ENCODE results near the gene NR1D1.
A peak's percentile ranks its signal among the peaks of the same experiment; 100 is the strongest.

NR1D1 gene

GRCh38 chr17:40095944-40096791 lies 4.2 kb downstream of the NR1D1 start:
- DNase-seq: no peak

- no peak for DNase-seq
These were observed 4.9 kb downstream of the NR1D1 start for GRCh38 chr17:40095351-40095943.

DNA sequence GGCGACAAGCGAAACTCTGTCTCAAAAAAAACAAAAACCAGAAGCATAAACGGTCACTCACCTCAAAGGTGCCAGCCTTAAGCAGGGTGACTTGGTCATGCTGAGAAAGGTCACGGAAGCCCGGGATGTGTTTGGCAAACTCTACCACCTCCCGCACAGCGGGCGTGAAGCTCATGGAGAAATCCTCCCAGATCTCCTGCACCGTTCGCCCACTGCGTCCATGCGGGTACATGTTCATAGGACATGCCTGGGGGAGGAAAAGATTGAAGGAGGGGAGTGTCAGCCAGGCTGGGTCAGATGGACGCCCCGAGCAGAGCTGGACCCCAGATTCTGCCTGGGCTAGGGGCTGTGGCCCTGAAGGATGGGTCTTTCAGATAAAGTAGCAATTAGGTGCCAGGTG lies 5.5 kb downstream of the NR1D1 start:
- no peak for DNase-seq

- DNase-seq: no peak
These were observed 6.7 kb downstream of the NR1D1 start for GRCh38 chr17:40093580-40094201.

DNA sequence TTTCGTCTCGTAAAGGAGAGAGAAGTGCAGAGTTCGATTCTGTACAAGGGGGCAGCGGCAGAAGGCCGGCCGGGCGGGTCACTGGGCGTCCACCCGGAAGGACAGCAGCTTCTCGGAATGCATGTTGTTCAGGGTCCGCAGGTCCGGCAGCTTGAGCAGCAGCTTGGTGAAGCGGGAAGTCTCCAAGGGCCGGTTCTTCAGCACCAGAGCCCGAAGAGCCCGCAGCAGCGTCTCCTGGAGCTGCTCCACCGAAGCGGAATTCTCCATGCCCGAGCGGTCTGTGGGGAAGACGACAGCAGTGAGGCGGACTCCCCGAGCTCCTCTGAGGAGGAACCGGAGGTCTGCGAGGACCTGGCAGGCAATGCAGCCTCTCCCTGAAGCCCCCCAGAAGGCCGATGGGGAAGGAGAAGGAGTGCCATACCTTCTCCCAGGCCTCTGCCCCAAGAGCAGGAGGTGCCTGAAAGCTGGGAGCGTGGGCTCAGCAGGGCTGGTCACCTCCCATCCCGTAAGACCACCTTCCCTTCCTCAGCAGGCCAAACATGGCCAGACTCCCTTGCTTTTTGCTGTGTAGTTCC lies 7.3 kb downstream of the NR1D1 start:
- DNase-seq: no peak

GRCh38 chr17:40092581-40092980 lies 7.8 kb downstream of the NR1D1 start:
- no peak for DNase-seq

DNA sequence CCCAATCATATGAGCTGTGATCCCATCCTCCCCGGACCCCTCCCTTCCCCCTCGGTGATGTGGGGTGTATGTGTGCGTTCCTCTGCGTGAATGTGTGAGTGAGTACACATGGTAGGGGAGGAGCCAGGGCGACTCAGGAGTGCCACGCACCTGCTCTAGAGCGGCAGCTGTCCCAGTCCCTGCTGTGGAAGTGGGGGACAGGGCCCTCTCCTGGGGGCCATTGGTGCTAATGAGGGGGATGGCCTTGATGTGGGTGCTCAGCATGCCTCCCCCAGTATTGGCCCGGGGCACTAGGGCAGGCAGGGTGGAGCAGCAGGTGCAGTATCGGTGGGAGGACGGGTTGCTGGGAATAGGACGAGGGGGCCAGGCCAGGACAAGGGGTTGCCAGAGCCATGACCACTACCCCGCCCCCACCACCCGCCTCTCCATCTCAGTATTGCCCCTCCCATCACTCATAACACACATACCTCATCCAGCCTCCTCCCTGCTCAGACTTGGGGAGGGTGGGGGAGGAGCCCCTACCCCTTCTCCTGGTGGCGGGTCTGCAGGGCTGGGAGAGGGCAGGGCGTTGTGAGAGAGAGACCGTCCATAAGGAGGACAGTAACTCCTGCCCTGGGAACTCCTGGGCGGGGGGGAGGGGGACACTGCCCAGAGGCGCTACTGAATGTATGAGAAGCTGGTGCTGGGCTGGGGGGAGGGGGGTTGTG lies 8.5 kb downstream of the NR1D1 start:
- no peak for DNase-seq

DNA sequence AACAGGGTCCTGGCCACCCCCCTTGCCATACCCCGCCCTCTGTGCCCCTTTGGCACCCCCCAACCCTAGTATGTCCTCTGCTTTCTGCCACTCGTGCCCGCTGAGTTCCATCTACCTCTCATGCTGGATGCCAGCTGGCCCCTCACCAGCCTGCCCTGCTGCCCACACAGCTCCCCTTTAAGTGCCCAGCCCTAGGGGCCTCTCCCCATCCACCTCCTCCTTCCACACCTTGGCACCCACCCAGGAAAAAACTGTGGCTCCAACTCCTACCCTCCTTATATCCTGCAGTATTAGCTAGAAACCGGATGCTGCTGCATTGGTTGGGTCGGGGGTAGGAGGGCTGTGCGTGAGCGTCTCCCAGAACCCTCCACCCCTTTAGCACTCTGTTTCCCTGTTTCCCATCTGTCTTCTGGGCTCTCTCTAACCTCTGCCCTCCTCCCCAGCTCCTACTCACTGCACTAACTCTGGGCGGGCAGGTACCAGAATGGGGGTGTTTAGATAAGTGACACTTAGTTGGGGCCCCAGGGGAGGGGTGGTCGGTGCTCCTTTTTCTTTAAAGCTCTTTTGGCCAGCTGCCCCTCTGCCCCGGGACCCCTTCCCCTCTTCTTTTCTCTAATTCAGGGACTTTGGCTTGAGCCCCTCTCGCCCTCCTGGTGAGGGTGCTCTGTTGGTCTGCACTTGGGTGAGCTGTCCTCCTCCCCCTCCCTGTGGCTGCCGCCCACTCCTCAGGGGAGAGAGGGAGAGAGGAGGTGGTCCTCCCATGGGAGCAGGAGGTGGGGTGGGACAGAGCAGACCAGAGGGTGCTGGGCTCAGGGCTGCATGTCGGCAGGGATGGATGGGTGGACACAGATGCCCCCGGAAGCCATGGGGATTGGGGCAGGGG lies 9.9 kb downstream of the NR1D1 start:
- no peak for DNase-seq

GRCh38 chr17:40089077-40089895 lies 11.1 kb downstream of the NR1D1 start:
- no peak for DNase-seq

GRCh38 chr17:40087903-40088718 lies 12.3 kb downstream of the NR1D1 start:
- no peak for DNase-seq

DNA sequence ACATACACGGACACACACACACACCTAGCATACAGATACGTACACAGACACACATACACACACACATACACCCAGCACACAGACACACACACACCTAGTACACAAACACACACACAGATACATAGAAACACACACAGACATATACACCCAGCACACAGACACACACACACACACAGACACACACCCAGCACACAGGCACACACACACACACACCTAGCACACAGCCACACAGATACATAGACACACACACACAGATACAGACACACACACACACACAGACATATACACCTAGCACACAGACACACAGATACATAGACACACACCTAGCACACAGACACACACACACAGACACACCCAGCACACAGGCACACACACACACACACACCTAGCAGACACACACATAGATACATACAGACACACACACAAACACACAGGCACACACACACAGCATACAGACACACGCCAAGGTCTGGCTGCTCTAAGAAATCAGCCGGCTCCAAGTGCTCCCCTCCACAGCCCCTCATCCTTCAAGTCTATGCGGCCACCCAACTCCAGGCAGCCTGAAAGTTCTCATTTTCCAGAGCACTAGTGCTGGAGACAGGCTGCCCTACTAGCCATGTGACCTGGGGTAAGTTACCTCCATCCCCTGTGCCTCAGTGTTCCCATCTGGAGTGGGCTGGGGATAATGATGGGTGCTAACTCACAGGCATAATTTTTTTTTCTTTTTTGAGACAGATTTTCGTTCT lies 13.2 kb downstream of the NR1D1 start:
- DNase-seq: no peak

GRCh38 chr17:40086150-40087044 lies 14.0 kb downstream of the NR1D1 start:
- no peak for DNase-seq

DNA sequence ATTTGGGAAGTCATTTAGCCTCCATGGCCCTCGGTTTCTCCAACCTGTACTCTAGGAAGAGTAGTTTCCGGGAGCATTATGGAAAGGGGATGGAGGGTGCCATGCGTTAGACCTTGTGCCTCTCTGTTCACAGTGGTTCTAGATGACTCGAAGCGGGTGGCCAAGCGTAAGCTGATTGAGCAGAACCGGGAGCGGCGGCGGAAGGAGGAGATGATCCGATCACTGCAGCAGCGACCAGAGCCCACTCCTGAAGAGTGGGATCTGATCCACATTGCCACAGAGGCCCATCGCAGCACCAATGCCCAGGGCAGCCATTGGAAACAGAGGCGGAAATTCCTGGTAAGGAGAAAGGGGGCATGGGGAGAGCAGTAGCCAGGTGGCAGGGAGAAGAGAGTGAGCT lies 15.9 kb downstream of the NR1D1 start:
- DNase-seq: no peak

DNA sequence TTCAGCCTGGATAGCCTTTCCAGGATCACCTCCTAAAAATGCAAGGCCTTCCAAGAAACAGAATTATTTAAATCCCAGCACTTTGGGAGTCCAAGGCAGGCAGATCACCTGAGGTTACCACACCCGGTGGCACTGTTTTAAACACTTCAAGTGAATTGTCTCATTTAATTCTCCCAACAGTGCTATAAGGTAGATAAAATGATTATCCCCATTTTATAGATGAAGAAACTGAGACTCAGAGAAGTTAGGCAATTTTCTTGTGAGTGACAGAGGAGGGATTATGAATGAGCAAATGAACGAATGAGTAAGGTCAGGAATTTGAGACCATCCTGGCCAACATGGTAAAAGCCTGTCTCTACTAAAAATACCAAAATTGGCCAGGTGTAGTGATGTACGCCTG lies 20.8 kb downstream of the NR1D1 start:
- DNase-seq: no peak

DNA sequence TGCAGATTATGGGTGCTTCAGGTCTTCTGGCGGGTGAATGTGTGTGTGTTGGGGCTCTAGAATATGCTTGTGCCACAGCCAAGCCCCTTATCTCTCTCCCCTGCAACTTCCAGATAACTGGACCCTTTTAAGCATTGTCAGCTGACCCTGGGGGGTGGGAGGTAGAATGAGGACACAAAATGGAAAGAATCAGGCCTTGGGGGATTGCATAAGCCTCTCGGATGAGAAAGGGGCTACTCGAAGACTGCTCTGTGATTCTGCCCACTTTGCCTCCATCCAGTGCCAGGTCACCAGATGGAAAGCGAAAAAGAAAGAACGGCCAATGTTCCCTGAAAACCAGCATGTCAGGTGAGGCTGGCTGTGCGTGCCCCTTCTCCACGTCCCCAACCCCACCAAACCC lies 23.8 kb downstream of the NR1D1 start:
- DNase-seq: no peak

DNA sequence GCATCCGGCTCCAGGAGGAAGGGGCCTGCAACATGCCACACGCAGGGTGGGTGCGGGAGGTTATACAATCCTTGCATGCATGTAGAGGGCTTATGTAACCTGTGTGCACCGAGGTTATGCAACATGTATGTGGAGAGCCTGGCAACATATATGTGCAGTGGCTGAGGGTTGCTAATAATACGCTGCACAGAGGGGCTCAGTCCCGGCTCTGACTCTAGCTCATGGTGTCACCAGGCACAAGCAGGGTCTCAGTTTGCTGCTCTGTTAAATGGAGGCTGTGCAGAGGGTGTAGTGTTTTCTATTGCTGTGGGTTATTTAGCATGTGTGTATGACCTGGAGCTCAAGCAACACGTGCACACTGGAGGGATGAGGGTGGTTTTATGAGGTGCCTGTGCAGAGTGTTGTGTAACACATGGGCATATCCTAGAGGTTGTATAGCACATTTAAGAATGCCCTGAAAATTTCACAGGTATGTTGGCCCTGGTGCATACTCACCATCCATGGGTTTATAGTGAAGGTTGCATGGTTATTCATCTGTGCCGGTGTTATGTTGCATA lies 24.4 kb downstream of the NR1D1 start:
- no peak for DNase-seq

DNA sequence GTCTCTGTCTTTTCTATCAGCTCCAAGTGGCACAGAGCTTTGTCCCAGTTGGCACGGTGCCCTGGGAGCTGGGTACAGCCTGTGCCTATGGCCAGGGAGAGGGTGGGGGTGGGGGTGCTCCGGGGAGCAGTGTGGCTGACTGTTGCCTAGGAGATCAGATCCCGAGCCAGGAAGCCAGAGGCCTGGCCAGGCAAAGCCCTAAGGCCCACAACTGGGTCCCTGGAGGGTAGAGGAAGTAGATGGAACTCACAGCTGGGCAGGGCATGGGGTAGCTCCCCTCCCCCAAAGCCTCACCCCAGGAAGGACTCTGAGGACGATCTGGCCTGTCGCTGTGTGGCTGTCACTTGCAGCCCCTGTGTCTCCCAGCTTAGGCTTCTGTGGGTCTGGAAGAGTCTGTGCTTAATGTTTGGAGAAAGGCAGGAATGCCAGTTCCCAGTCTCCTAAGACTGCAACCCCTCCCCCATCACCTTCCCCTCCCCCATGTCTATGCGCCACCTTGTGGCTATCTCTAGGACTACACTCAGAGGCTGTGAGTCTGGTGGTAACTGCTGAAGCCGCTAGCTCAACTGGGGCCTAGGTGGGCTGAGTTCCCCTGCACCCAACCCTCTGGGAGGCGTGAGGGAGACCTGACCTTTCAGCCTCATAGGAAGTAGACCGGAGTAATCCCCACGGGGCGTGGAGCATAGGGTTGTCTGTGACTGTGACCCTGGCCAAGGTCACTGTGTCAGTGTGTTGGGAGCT lies 25.0 kb downstream of the NR1D1 start:
- DNase-seq: peak; percentile 46

GRCh38 chr17:40074871-40075200 lies 25.6 kb downstream of the NR1D1 start:
- DNase-seq: no peak
